A673 (cell line): Measurements from ENCODE around the gene ARPP21.

Experiments used
- CTCF ChIP-seq: fragments of 300-800, 200-600 bp; sonication (generic); conservative IDR thresholded peaks from 2 replicates; pipeline ENCODE4 v1.5.1; 2017; ENCODE audit warnings: low read depth, mild to moderate bottlenecking, antibody characterized with exemption, low read length, moderate library complexity, mixed read lengths
- EZH2 ChIP-seq: fragments of 200-600 bp; sonication (generic); IDR thresholded peaks from 2 replicates; pipeline ENCODE4 v1.6.1; 2017; ENCODE audit warnings: borderline replicate concordance, low read depth, mild to moderate bottlenecking, mixed read lengths, antibody characterized with exemption, low read length; ENCODE audit not compliant: poor library complexity, severe bottlenecking

GRCh38 chr3:35641920-35642527 is 2.7 kb downstream of the ARPP21 start:
- TF ChIP-seq CTCF (no peak), EZH2 (no peak)
